HEK293 (cell line): ENCODE measurements around the gene SURF4.

ENCODE experiments used
- CTCF ChIA-PET: fragments of 350-600 bp; formaldehyde crosslinking; extraction: SDS; loops from one replicate; lab custom pipeline; 2021; ENCODE audit warnings: antibody characterized with exemption; lab: Yijun Ruan, JAX
- POLR2A ChIA-PET: fragments of 300-600 bp; formaldehyde crosslinking; extraction: SDS; loops from one replicate; lab custom pipeline; 2020; ENCODE audit warnings: antibody characterized with exemption, inconsistent platforms; lab: Yijun Ruan, JAX
- H3K27ac ChIP-seq: fragments of 200-500 bp; sonication (Bioruptor generic); 2 replicates; pipeline ENCODE4 v1.5.1; 2014; ENCODE audit warnings: low read depth, low read length, control low read depth, inconsistent platforms; ENCODE audit errors: extremely low read depth
- H3K36me3 ChIP-seq, 2 experiments: fragments of 200-500 bp in 1 of 2; sonication (Bioruptor generic) in 1 of 2; 1 replicate in 1 of 2; 2 replicates in 1 of 2; pipeline ENCODE4 v1.5.1; 2014 to 2017; ENCODE audit warnings: inconsistent platforms in 2 of 2, low read length in 2 of 2; ENCODE audit not compliant: control insufficient read depth in 2 of 2, insufficient read depth in 1 of 2
- H3K4me1 ChIP-seq: fragments of 200-500 bp; sonication (Bioruptor generic); 2 replicates; pipeline ENCODE4 v1.5.1; 2014; ENCODE audit warnings: mild to moderate bottlenecking, low read length, inconsistent platforms; ENCODE audit not compliant: control insufficient read depth, insufficient read depth
- H3K4me3 ChIP-seq: 2 replicates; pipeline ENCODE4 v1.5.1; 2011; ENCODE audit warnings: low read depth, mild to moderate bottlenecking, control low read depth, low read length, moderate library complexity
- H3K9me3 ChIP-seq: fragments of 200-500 bp; sonication (Bioruptor generic); 2 replicates; pipeline ENCODE4 v1.5.1; 2014; ENCODE audit warnings: low read depth, low read length, inconsistent platforms; ENCODE audit not compliant: control insufficient read depth, insufficient read depth
- GLIS2 ChIP-seq: fragments of 450-650 bp; formaldehyde crosslinking; IDR thresholded peaks from 2 replicates; pipeline ENCODE4 v1.5.1; 2016; ENCODE audit warnings: missing biosample characterization, missing genetic modification characterization
- HOXC10 ChIP-seq: sonication (generic); formaldehyde crosslinking; IDR thresholded peaks from 2 replicates; pipeline ENCODE4 v1.8.1; 2023; ENCODE audit warnings: mild to moderate bottlenecking, missing genetic modification reagents
- MEIS1 ChIP-seq: sonication (generic); formaldehyde crosslinking; IDR thresholded peaks from 2 replicates; pipeline ENCODE4 v1.8.1; 2022; ENCODE audit warnings: missing genetic modification reagents, mild to moderate bottlenecking, borderline replicate concordance
- SCRT1 ChIP-seq: fragments of 450-650 bp; formaldehyde crosslinking; IDR thresholded peaks from 2 replicates; pipeline ENCODE4 v1.5.1; 2016; ENCODE audit warnings: missing biosample characterization, missing genetic modification characterization, borderline replicate concordance
- SCRT2 ChIP-seq: fragments of 450-650 bp; formaldehyde crosslinking; IDR thresholded peaks from 2 replicates; pipeline ENCODE4 v1.5.1; 2016; ENCODE audit warnings: missing biosample characterization, missing genetic modification characterization
- TCF7L2 ChIP-seq: IDR thresholded peaks from 2 replicates; pipeline ENCODE4 v1.6.1; 2011; ENCODE audit warnings: low read depth, mild to moderate bottlenecking, inconsistent platforms, low read length, moderate library complexity, borderline replicate concordance
- ZBTB20 ChIP-seq: fragments of 450-650 bp; formaldehyde crosslinking; IDR thresholded peaks from 2 replicates; pipeline ENCODE4 v1.5.1; 2016; ENCODE audit warnings: missing biosample characterization, missing genetic modification characterization
- ZIC2 ChIP-seq: fragments of 450-650 bp; formaldehyde crosslinking; IDR thresholded peaks from 2 replicates; pipeline ENCODE4 v1.5.1; 2016; ENCODE audit warnings: missing biosample characterization, missing genetic modification characterization
- ZNF24 ChIP-seq: fragments of 450-650 bp; formaldehyde crosslinking; IDR thresholded peaks from 2 replicates; pipeline ENCODE4 v1.5.1; 2016; ENCODE audit warnings: missing biosample characterization, missing genetic modification characterization
- ZNF274 ChIP-seq, 2 experiments: fragments of 200-500 bp in 1 of 2; fragments of 450-650 bp in 1 of 2; sonication (Bioruptor generic) in 1 of 2; formaldehyde crosslinking in 1 of 2; IDR thresholded peaks; 2 replicates each; pipeline versions ENCODE4 v1.5.1 to v1.6.1; 2014 to 2016; ENCODE audit warnings: borderline replicate concordance in 1 of 2, inconsistent platforms in 1 of 2, low read length in 1 of 2, missing biosample characterization in 1 of 2, missing genetic modification characterization in 1 of 2
- ZNF600 ChIP-seq: fragments of 450-650 bp; formaldehyde crosslinking; IDR thresholded peaks from 2 replicates; pipeline ENCODE4 v1.5.1; 2016; ENCODE audit warnings: missing biosample characterization, missing genetic modification characterization
- ZNF76 ChIP-seq: fragments of 450-650 bp; formaldehyde crosslinking; IDR thresholded peaks from 2 replicates; pipeline ENCODE4; 2016; ENCODE audit warnings: low read depth, missing biosample characterization, missing genetic modification characterization, borderline replicate concordance
- ZNF785 ChIP-seq: fragments of 450-650 bp; formaldehyde crosslinking; IDR thresholded peaks from 2 replicates; pipeline ENCODE4 v1.5.1; 2016; ENCODE audit warnings: missing biosample characterization, missing genetic modification characterization
- TF ChIP-seq, protein P1 (sequence below): fragments of 450-650 bp; formaldehyde crosslinking; IDR thresholded peaks from 2 replicates; pipeline ENCODE4 v1.5.1; 2017; ENCODE audit warnings: missing biosample characterization, missing genetic modification characterization
- TF ChIP-seq, protein P2 (sequence below): fragments of 450-650 bp; formaldehyde crosslinking; IDR thresholded peaks from 2 replicates; pipeline ENCODE4 v1.5.1; 2016; ENCODE audit warnings: missing biosample characterization, missing genetic modification characterization
- TF ChIP-seq, protein P3 (sequence below): fragments of 450-650 bp; formaldehyde crosslinking; conservative IDR thresholded peaks from 2 replicates; pipeline ENCODE4 v1.5.1; 2016; ENCODE audit warnings: low read depth, missing biosample characterization, missing genetic modification characterization
- TF ChIP-seq, protein P4 (sequence below): fragments of 450-650 bp; formaldehyde crosslinking; IDR thresholded peaks from 2 replicates; pipeline ENCODE4 v1.5.1; 2016; ENCODE audit warnings: missing biosample characterization, missing genetic modification characterization
- TF ChIP-seq, protein P5 (sequence below): fragments of 450-650 bp; formaldehyde crosslinking; IDR thresholded peaks from 2 replicates; pipeline ENCODE4 v1.5.1; 2016; ENCODE audit warnings: missing biosample characterization, missing genetic modification characterization
- TF ChIP-seq, protein P6 (sequence below): fragments of 450-650 bp; formaldehyde crosslinking; optimal IDR thresholded peaks from 2 replicates; pipeline ENCODE3; 2016; ENCODE audit warnings: missing biosample characterization, mild to moderate bottlenecking, missing genetic modification characterization

Gene SURF4

DNA sequence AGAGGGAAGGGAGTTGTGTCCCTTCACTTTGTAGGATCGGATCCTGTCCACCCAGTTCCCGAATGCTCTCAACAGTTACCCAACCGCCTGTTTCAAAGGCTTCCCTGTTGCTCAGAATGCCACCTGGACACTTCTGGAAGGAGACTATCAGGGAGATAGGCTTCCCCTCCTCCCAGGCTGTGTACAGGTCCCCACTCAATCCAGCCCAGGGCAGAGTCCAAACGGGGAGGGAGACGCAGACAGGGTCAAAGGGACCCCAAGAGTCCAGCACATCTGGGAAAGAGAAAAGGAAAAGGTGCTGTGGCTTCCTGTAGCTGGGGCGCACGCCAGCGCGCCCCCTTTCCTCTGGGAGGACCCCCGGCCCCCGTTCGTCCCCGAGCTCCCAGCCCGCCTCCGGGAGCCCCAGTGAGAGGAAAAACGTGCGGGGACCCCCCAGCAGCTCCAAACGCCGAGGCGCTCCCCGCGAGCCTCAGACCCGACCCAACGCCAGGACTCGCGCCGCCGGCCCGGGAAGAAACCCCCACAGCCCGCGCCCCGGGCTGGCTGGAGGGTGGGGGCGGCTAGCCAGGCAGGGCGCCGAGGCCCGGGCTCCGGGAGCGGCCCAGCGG, 640 bp downstream of the SURF4 start:
- Histone ChIP-seq H3K4me3 (peak overlapping the region; percentile 57), H3K36me3 (peaks cover 7 to 32% of the 10 kb centered on the region in 2 experiments; a peak in 2 of 3 replicates), H3K27ac (peak overlapping the region; percentile 93), H3K9me3 (no peaks in the 10 kb centered on the region), H3K4me1 (peaks cover 5% of the 10 kb centered on the region)
- CTCF ChIA-PET, result interaction anchor here (0.6 to 2.4 kb wide), 7 partner anchors 12 to 1361 kb away, joined by 3 to 7 read pairs (median 3); no protein-coding TSS in a partner anchor
- POLR2A ChIA-PET, result interaction anchor here (0.9 to 3.9 kb wide), 8 partner anchors 10 to 110 kb away, joined by 3 to 18 read pairs (median 4); partner anchors contain the start of genes MED22, RPL7A, SURF1 and SURF2
- TF ChIP-seq ZNF274 (IDR thresholded peaks at IDR 0.05; ENCODE audit: low read length), result no peak
- no peak for TF ChIP-seq ZNF274 (tag by site-specific recombination; IDR thresholded peaks at IDR 0.05; ENCODE audit: borderline replicate concordance)
- TF ChIP-seq HOXC10 (CRISPR knock-in tag), result no peak
- no peak for TF ChIP-seq MEIS1 (CRISPR knock-in tag)
- TF ChIP-seq GLIS2, result peak; percentile 67
- TF ChIP-seq, protein P1, sequence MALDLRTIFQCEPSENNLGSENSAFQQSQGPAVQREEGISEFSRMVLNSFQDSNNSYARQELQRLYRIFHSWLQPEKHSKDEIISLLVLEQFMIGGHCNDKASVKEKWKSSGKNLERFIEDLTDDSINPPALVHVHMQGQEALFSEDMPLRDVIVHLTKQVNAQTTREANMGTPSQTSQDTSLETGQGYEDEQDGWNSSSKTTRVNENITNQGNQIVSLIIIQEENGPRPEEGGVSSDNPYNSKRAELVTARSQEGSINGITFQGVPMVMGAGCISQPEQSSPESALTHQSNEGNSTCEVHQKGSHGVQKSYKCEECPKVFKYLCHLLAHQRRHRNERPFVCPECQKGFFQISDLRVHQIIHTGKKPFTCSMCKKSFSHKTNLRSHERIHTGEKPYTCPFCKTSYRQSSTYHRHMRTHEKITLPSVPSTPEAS (tag by site-specific recombination), result no peak
- TF ChIP-seq, protein P2, sequence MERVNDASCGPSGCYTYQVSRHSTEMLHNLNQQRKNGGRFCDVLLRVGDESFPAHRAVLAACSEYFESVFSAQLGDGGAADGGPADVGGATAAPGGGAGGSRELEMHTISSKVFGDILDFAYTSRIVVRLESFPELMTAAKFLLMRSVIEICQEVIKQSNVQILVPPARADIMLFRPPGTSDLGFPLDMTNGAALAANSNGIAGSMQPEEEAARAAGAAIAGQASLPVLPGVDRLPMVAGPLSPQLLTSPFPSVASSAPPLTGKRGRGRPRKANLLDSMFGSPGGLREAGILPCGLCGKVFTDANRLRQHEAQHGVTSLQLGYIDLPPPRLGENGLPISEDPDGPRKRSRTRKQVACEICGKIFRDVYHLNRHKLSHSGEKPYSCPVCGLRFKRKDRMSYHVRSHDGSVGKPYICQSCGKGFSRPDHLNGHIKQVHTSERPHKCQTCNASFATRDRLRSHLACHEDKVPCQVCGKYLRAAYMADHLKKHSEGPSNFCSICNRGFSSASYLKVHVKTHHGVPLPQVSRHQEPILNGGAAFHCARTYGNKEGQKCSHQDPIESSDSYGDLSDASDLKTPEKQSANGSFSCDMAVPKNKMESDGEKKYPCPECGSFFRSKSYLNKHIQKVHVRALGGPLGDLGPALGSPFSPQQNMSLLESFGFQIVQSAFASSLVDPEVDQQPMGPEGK (tag by site-specific recombination), result peak; percentile 69
- no peak for TF ChIP-seq ZNF24 (tag by site-specific recombination)
- no peak for TF ChIP-seq TCF7L2
- TF ChIP-seq, protein P3, sequence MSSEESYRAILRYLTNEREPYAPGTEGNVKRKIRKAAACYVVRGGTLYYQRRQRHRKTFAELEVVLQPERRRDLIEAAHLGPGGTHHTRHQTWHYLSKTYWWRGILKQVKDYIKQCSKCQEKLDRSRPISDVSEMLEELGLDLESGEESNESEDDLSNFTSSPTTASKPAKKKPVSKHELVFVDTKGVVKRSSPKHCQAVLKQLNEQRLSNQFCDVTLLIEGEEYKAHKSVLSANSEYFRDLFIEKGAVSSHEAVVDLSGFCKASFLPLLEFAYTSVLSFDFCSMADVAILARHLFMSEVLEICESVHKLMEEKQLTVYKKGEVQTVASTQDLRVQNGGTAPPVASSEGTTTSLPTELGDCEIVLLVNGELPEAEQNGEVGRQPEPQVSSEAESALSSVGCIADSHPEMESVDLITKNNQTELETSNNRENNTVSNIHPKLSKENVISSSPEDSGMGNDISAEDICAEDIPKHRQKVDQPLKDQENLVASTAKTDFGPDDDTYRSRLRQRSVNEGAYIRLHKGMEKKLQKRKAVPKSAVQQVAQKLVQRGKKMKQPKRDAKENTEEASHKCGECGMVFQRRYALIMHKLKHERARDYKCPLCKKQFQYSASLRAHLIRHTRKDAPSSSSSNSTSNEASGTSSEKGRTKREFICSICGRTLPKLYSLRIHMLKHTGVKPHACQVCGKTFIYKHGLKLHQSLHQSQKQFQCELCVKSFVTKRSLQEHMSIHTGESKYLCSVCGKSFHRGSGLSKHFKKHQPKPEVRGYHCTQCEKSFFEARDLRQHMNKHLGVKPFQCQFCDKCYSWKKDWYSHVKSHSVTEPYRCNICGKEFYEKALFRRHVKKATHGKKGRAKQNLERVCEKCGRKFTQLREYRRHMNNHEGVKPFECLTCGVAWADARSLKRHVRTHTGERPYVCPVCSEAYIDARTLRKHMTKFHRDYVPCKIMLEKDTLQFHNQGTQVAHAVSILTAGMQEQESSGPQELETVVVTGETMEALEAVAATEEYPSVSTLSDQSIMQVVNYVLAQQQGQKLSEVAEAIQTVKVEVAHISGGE (tag by site-specific recombination), result peak; percentile 23; the same call in 1 of the 2 replicates
- TF ChIP-seq, protein P4, sequence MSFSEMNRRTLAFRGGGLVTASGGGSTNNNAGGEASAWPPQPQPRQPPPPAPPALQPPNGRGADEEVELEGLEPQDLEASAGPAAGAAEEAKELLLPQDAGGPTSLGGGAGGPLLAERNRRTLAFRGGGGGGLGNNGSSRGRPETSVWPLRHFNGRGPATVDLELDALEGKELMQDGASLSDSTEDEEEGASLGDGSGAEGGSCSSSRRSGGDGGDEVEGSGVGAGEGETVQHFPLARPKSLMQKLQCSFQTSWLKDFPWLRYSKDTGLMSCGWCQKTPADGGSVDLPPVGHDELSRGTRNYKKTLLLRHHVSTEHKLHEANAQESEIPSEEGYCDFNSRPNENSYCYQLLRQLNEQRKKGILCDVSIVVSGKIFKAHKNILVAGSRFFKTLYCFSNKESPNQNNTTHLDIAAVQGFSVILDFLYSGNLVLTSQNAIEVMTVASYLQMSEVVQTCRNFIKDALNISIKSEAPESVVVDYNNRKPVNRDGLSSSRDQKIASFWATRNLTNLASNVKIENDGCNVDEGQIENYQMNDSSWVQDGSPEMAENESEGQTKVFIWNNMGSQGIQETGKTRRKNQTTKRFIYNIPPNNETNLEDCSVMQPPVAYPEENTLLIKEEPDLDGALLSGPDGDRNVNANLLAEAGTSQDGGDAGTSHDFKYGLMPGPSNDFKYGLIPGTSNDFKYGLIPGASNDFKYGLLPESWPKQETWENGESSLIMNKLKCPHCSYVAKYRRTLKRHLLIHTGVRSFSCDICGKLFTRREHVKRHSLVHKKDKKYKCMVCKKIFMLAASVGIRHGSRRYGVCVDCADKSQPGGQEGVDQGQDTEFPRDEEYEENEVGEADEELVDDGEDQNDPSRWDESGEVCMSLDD (tag by site-specific recombination), result peak; percentile 59; the same call in 1 of the 2 replicates
- TF ChIP-seq, protein P5, sequence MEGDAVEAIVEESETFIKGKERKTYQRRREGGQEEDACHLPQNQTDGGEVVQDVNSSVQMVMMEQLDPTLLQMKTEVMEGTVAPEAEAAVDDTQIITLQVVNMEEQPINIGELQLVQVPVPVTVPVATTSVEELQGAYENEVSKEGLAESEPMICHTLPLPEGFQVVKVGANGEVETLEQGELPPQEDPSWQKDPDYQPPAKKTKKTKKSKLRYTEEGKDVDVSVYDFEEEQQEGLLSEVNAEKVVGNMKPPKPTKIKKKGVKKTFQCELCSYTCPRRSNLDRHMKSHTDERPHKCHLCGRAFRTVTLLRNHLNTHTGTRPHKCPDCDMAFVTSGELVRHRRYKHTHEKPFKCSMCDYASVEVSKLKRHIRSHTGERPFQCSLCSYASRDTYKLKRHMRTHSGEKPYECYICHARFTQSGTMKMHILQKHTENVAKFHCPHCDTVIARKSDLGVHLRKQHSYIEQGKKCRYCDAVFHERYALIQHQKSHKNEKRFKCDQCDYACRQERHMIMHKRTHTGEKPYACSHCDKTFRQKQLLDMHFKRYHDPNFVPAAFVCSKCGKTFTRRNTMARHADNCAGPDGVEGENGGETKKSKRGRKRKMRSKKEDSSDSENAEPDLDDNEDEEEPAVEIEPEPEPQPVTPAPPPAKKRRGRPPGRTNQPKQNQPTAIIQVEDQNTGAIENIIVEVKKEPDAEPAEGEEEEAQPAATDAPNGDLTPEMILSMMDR (tag by site-specific recombination), result peak; percentile 68; the same call in 1 of the 2 replicates
- no peak for TF ChIP-seq ZNF785
- TF ChIP-seq ZNF600 (tag by site-specific recombination), result peak; percentile 91
- TF ChIP-seq ZNF76 (tag by site-specific recombination), result no peak
- peak; percentile 83 for TF ChIP-seq ZBTB20 (tag by site-specific recombination)
- TF ChIP-seq ZIC2 (tag by site-specific recombination), result no peak
- TF ChIP-seq, protein P6, sequence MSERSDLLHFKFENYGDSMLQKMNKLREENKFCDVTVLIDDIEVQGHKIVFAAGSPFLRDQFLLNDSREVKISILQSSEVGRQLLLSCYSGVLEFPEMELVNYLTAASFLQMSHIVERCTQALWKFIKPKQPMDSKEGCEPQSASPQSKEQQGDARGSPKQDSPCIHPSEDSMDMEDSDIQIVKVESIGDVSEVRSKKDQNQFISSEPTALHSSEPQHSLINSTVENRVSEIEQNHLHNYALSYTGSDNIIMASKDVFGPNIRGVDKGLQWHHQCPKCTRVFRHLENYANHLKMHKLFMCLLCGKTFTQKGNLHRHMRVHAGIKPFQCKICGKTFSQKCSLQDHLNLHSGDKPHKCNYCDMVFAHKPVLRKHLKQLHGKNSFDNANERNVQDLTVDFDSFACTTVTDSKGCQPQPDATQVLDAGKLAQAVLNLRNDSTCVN (tag by site-specific recombination), result peak; percentile 41
- 0 out of 2 replicates have a peak, but pooled peaks have one; percentile 39 for TF ChIP-seq SCRT1 (tag by site-specific recombination)
- peak; percentile 88 for TF ChIP-seq SCRT2 (tag by site-specific recombination)
